ENCODE results near the gene ELP1. TPM values are rescaled to one million over a fixed set of nuclear protein-coding genes. Genes with fewer than 3 reads are reported as not detected.

Gene ELP1
- total RNA-seq, 5 donors from 2014 or later (not counting 1 experiment from before 2014, with no cell fraction given), result 23.1 to 34.5 (median 25.0) TPM

- peaks cover 0 to 71% of the 10 kb centered on the region in 2 donors for H3K36me3 ChIP-seq (ENCODE audit: control insufficient read depth in 2 of 2, extremely low read depth in 1 of 2, insufficient read depth in 1 of 2, low read length in 1 of 2)
These were observed 53.1 kb downstream of the ELP1 start for GRCh38 chr9:108880738-108881316.

GRCh38 chr9:108877524-108877923 lies 56.4 kb downstream of the ELP1 start:
- WGBS (ENCODE audit: insufficient coverage), result 94% methylated on average over 2 of the region's 2 CpGs
- no peaks in the 10 kb centered on the region for H3K4me1 Mint-ChIP-seq
- H3K27me3 Mint-ChIP-seq, result no peaks in the 10 kb centered on the region
- H3K4me3 Mint-ChIP-seq, result no peak overlapping the region
- H3K36me3 Mint-ChIP-seq, result peaks cover 77% of the 10 kb centered on the region
- ChIA-PET POLR2A (no interaction called here), CTCF (no interaction called here)
- no peaks in the 10 kb centered on the region for H3K9me3 Mint-ChIP-seq
- H3K9me3 ChIP-seq, result no peaks in the 10 kb centered on the region
- no peaks in the 10 kb centered on the region for H3K27me3 ChIP-seq (replicated peaks in 1 of 2; ENCODE audit: control insufficient read depth in 2 of 2, extremely low read depth in 1 of 2, insufficient read depth in 2 of 2, low read length in 1 of 2)
- no peaks in the 10 kb centered on the region for H3K4me1 ChIP-seq (ENCODE audit: control insufficient read depth in 1 of 2, extremely low read depth in 1 of 2, insufficient read depth in 2 of 2, low read length in 2 of 2)
- H3K27ac ChIP-seq (ENCODE audit: low read length), result no peak overlapping the region
- H3K27ac Mint-ChIP-seq, result no peak overlapping the region
- no peak for ATAC-seq (replicated peaks in 1 of 4)
- DNase-seq, result no peak
- H3K4me3 ChIP-seq (ENCODE audit: control insufficient read depth in 1 of 2, extremely low read depth in 1 of 2, low read length in 1 of 2), result no peak overlapping the region
- H3K36me3 ChIP-seq (ENCODE audit: control insufficient read depth in 2 of 2, extremely low read depth in 1 of 2, insufficient read depth in 1 of 2, low read length in 1 of 2), result peaks cover 5 to 83% of the 10 kb centered on the region in 2 donors

More at GRCh38 chr9:108880738-108881316, 53.1 kb downstream of the ELP1 start:
- no peak for DNase-seq
- peaks cover 54% of the 10 kb centered on the region for H3K36me3 Mint-ChIP-seq
- ATAC-seq (replicated peaks in 1 of 4), result no peak
- H3K4me3 Mint-ChIP-seq, result no peak overlapping the region
- ChIA-PET CTCF (no interaction called here), POLR2A (no interaction called here)
- Histone ChIP-seq H3K27me3 (replicated peaks in 1 of 2; ENCODE audit: control insufficient read depth in 2 of 2, extremely low read depth in 1 of 2, insufficient read depth in 2 of 2, low read length in 1 of 2) (no peaks in the 10 kb centered on the region), H3K4me3 (ENCODE audit: control insufficient read depth in 1 of 2, extremely low read depth in 1 of 2, low read length in 1 of 2) (no peak overlapping the region), H3K4me1 (ENCODE audit: control insufficient read depth in 1 of 2, extremely low read depth in 1 of 2, insufficient read depth in 2 of 2, low read length in 2 of 2) (no peaks in the 10 kb centered on the region), H3K27ac (ENCODE audit: low read length) (no peak overlapping the region), H3K9me3 (no peaks in the 10 kb centered on the region)
- no peaks in the 10 kb centered on the region for H3K9me3 Mint-ChIP-seq
- peaks cover 0 to 3% (median 0%) of the 10 kb centered on the region in 3 donors for H3K4me1 Mint-ChIP-seq
- WGBS (ENCODE audit: insufficient coverage), result no CpG with 5 or more reads among the region's 3 CpGs
- no peaks in the 10 kb centered on the region for H3K27me3 Mint-ChIP-seq
- no peak overlapping the region for H3K27ac Mint-ChIP-seq

GRCh38 chr9:108876425-108876824 lies 57.5 kb downstream of the ELP1 start:
- ATAC-seq (replicated peaks in 1 of 4), result no peak
- CTCF ChIA-PET, result interaction anchor here (0.7 to 0.9 kb wide), 2 partner anchors 172 to 1004 kb away, joined by 3 to 4 read pairs; no protein-coding TSS in a partner anchor
- no peak overlapping the region for H3K27ac ChIP-seq (ENCODE audit: low read length)
- H3K4me3 ChIP-seq (ENCODE audit: control insufficient read depth in 1 of 2, extremely low read depth in 1 of 2, low read length in 1 of 2), result no peak overlapping the region
- POLR2A ChIA-PET, result no interaction called here
- no peak overlapping the region for H3K27ac Mint-ChIP-seq
- WGBS (ENCODE audit: insufficient coverage), result 100% methylated on average over 1 of the region's 5 CpGs
- no peaks in the 10 kb centered on the region for H3K9me3 Mint-ChIP-seq
- no peaks in the 10 kb centered on the region for H3K4me1 Mint-ChIP-seq
- no peaks in the 10 kb centered on the region for H3K4me1 ChIP-seq (ENCODE audit: control insufficient read depth in 1 of 2, extremely low read depth in 1 of 2, insufficient read depth in 2 of 2, low read length in 2 of 2)
- H3K36me3 Mint-ChIP-seq, result peaks cover 87% of the 10 kb centered on the region
- H3K4me3 Mint-ChIP-seq, result no peak overlapping the region
- no peaks in the 10 kb centered on the region for H3K27me3 Mint-ChIP-seq
- H3K9me3 ChIP-seq, result no peaks in the 10 kb centered on the region
- no peak for DNase-seq
- peaks cover 5 to 80% of the 10 kb centered on the region in 2 donors for H3K36me3 ChIP-seq (ENCODE audit: control insufficient read depth in 2 of 2, extremely low read depth in 1 of 2, insufficient read depth in 1 of 2, low read length in 1 of 2)
- no peaks in the 10 kb centered on the region for H3K27me3 ChIP-seq (replicated peaks in 1 of 2; ENCODE audit: control insufficient read depth in 2 of 2, extremely low read depth in 1 of 2, insufficient read depth in 2 of 2, low read length in 1 of 2)

- H3K4me1 ChIP-seq (ENCODE audit: control insufficient read depth in 1 of 2, extremely low read depth in 1 of 2, insufficient read depth in 2 of 2, low read length in 2 of 2), result no peaks in the 10 kb centered on the region
- no peaks in the 10 kb centered on the region for H3K4me1 Mint-ChIP-seq
- no peaks in the 10 kb centered on the region for H3K9me3 Mint-ChIP-seq
- H3K4me3 Mint-ChIP-seq, result no peak overlapping the region
- H3K36me3 ChIP-seq (ENCODE audit: control insufficient read depth in 2 of 2, extremely low read depth in 1 of 2, insufficient read depth in 1 of 2, low read length in 1 of 2), result peaks cover 10 to 66% of the 10 kb centered on the region in 2 donors
- H3K27ac Mint-ChIP-seq, result no peak overlapping the region
- H3K27me3 ChIP-seq (replicated peaks in 1 of 2; ENCODE audit: control insufficient read depth in 2 of 2, extremely low read depth in 1 of 2, insufficient read depth in 2 of 2, low read length in 1 of 2), result no peaks in the 10 kb centered on the region
- no peak overlapping the region for H3K4me3 ChIP-seq (ENCODE audit: control insufficient read depth in 1 of 2, extremely low read depth in 1 of 2, low read length in 1 of 2)
- no peaks in the 10 kb centered on the region for H3K27me3 Mint-ChIP-seq
- no peak for DNase-seq
- no CpG with 5 or more reads among the region's 4 CpGs for WGBS (ENCODE audit: insufficient coverage)
- no peaks in the 10 kb centered on the region for H3K9me3 ChIP-seq
- no peak overlapping the region for H3K27ac ChIP-seq (ENCODE audit: low read length)
- ChIA-PET CTCF (no interaction called here), POLR2A (interaction anchor here in 1 of 2 donors (0.9 kb wide), 1 partner anchor 137 kb away, joined by 3 read pairs; no protein-coding TSS in a partner anchor)
- peaks cover 84% of the 10 kb centered on the region for H3K36me3 Mint-ChIP-seq
- no peak for ATAC-seq (replicated peaks in 1 of 4)
These were observed 59.7 kb downstream of the ELP1 start for GRCh38 chr9:108874058-108874788.

- no peak overlapping the region for H3K27ac Mint-ChIP-seq
- Histone ChIP-seq H3K4me3 (ENCODE audit: control insufficient read depth in 1 of 2, extremely low read depth in 1 of 2, low read length in 1 of 2) (no peak overlapping the region), H3K27ac (ENCODE audit: low read length) (no peak overlapping the region), H3K9me3 (no peaks in the 10 kb centered on the region), H3K36me3 (ENCODE audit: control insufficient read depth in 2 of 2, extremely low read depth in 1 of 2, insufficient read depth in 1 of 2, low read length in 1 of 2) (peaks cover 10 to 25% of the 10 kb centered on the region in 2 donors), H3K4me1 (ENCODE audit: control insufficient read depth in 1 of 2, extremely low read depth in 1 of 2, insufficient read depth in 2 of 2, low read length in 2 of 2) (no peaks in the 10 kb centered on the region), H3K27me3 (replicated peaks in 1 of 2; ENCODE audit: control insufficient read depth in 2 of 2, extremely low read depth in 1 of 2, insufficient read depth in 2 of 2, low read length in 1 of 2) (no peaks in the 10 kb centered on the region)
- no peaks in the 10 kb centered on the region for H3K9me3 Mint-ChIP-seq
- DNase-seq (no peak), ATAC-seq (replicated peaks in 1 of 4) (no peak)
- ChIA-PET POLR2A (no interaction called here), CTCF (no interaction called here)
- no peak overlapping the region for H3K4me3 Mint-ChIP-seq
- no peaks in the 10 kb centered on the region for H3K4me1 Mint-ChIP-seq
- no peaks in the 10 kb centered on the region for H3K27me3 Mint-ChIP-seq
- peaks cover 61% of the 10 kb centered on the region for H3K36me3 Mint-ChIP-seq
- no CpG with 5 or more reads among the region's 3 CpGs for WGBS (ENCODE audit: insufficient coverage)
These were observed 64.7 kb downstream of the ELP1 start for GRCh38 chr9:108869092-108869725.

- Histone ChIP-seq H3K4me3 (ENCODE audit: control insufficient read depth in 1 of 2, extremely low read depth in 1 of 2, low read length in 1 of 2) (no peak overlapping the region), H3K4me1 (ENCODE audit: control insufficient read depth in 1 of 2, extremely low read depth in 1 of 2, insufficient read depth in 2 of 2, low read length in 2 of 2) (no peaks in the 10 kb centered on the region), H3K27ac (ENCODE audit: low read length) (no peak overlapping the region), H3K36me3 (ENCODE audit: control insufficient read depth in 2 of 2, extremely low read depth in 1 of 2, insufficient read depth in 1 of 2, low read length in 1 of 2) (peaks cover 4 to 14% of the 10 kb centered on the region in 2 donors), H3K9me3 (no peaks in the 10 kb centered on the region), H3K27me3 (replicated peaks in 1 of 2; ENCODE audit: control insufficient read depth in 2 of 2, extremely low read depth in 1 of 2, insufficient read depth in 2 of 2, low read length in 1 of 2) (no peaks in the 10 kb centered on the region)
- DNase-seq (no peak), ATAC-seq (replicated peaks in 1 of 4) (no peak)
- H3K36me3 Mint-ChIP-seq, result peaks cover 49% of the 10 kb centered on the region
- no peaks in the 10 kb centered on the region for H3K4me1 Mint-ChIP-seq
- CTCF ChIA-PET, result no interaction called here
- 96% methylated on average over 3 of the region's 4 CpGs for WGBS (ENCODE audit: insufficient coverage)
- no peak overlapping the region for H3K4me3 Mint-ChIP-seq
- POLR2A ChIA-PET, result no interaction called here
- no peaks in the 10 kb centered on the region for H3K9me3 Mint-ChIP-seq
- H3K27me3 Mint-ChIP-seq, result no peaks in the 10 kb centered on the region
- no peak overlapping the region for H3K27ac Mint-ChIP-seq
These were observed 66.1 kb downstream of the ELP1 start for GRCh38 chr9:108867829-108868228.

Data from T-cell (primary cell).